GM19239 (cell line): ENCODE measurements around the gene ABHD4.
"Not testable (repeated sequence)": the region's sequence is repeated elsewhere in the genome, so short reads cannot be mapped to it uniquely, and the experiment has no call there.

Experiments used
- DNase-seq: peaks from one replicate; pipeline ENCODE4 v3.0.0; 2011; ENCODE audit warnings: low spot score; ENCODE audit not compliant: insufficient read length
- FAIRE-seq: peaks from 2 replicates; lab custom pipeline; 2011; peaks lifted over from hg19 to GRCh38; lab: Jason Lieb, UNC

Gene ABHD4

GRCh38 chr14:22587677-22588422 lies 10.2 kb upstream of the ABHD4 start:
- peak; percentile 81 for FAIRE-seq

DNA sequence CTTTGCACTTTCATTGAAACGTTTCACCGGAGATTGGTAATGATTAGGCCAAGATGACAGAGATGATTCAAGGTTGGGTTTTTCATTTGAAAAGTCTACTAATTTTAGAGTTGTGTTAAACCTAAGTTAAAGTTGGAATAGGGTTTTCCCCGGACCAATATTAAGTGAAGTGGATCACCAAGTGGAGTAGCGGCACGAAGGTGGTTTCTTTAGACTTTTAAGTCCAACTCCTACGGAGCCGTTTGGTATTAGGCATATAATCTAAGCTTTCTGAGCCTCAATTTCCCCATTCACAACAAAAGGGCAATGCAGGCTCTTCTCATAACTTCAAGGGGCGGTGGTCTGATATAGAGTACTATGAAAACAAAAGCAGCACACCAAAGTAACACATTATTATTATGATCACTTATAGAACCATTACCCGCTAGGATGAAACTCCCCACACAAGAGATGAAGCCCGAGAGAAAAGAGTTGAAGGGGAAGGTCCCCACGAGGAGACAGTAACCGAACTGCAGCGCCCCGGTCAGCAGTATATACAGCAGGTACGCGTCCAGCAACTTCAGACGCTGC lies 9.5 kb upstream of the ABHD4 start:
- FAIRE-seq, result peak; percentile 60
- DNase-seq, result no peak

More at GRCh38 chr14:22587677-22588422, 10.2 kb upstream of the ABHD4 start:
- DNase-seq, result not testable (repeated sequence)

GRCh38 chr14:22589096-22589839 lies 8.8 kb upstream of the ABHD4 start, which contains the start of gene DAD1:
Gene DAD1, minus strand, starts transcription at chr14:22589224. Its CDS starts 67 bp downstream, at chr14:22589157.
- peak; percentile 98 for FAIRE-seq
- DNase-seq, result peak; percentile 91

DNA sequence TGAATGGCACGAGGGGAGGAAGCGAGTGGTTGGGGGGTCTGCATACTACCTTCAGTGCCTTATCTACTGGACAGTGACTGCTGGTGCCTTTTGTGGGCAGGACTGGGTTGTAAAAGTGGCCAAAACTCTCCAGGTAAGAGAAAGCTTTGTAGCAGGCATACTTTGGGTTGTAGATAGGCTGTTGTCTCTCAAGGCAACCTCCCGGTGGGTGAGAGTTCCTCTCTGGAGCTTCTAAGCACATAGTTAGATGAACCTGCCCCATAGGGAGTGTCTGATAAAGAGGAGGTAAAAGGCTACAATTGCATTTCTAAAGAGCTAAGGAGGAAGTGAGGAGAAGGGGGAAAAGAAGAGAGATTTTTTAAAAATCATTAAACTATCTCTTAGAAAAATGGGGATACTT lies 4.9 kb upstream of the ABHD4 start:
- no peak for DNase-seq
- FAIRE-seq, result no peak

DNA sequence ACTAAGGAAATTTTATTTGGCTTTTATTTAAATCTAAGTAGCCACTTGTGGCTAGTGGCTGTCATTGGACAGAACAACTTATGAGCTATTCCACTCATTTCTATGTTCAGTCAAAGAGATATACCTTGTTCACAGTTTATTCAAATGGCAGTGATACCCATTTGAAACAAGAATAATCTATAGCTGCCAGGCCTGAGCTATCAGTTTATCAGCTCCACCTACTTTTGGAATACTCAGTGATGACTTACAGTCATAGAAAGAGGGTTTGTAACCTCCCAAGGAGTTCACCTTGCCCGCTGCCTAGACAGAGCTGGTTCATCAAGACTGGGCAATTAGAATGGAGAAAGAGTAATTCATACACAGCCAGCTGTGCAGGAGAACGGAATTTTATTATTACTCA lies 4.5 kb upstream of the ABHD4 start:
- FAIRE-seq (no peak), DNase-seq (no peak)

DNA sequence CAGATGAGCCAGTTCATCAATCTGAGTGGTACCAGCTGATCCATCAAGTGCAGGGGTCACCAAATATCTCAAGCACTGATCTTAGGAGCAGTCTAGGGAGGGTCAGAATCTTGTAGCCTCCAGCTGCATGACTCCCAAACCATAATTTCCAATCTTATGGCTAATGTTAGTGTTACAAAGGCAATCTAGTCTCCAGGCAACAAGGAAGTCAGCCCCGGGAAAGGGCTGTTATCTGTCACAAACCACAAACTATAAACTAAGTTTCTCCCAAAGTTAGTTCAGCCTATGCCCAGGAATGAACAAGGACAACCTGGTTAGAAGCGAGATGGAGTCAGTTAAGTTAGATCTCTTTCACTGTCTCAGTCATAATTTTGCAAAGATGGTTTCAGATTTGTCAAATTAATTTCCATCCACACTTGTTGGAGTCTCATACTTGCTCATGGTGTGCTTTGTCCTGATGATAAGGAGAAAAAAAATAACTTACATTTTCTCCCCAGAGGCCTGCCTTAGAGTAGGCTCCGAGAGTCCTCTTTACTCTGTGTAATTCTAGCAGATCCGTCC lies 3.9 kb upstream of the ABHD4 start:
- no peak for FAIRE-seq
- DNase-seq, result no peak

DNA sequence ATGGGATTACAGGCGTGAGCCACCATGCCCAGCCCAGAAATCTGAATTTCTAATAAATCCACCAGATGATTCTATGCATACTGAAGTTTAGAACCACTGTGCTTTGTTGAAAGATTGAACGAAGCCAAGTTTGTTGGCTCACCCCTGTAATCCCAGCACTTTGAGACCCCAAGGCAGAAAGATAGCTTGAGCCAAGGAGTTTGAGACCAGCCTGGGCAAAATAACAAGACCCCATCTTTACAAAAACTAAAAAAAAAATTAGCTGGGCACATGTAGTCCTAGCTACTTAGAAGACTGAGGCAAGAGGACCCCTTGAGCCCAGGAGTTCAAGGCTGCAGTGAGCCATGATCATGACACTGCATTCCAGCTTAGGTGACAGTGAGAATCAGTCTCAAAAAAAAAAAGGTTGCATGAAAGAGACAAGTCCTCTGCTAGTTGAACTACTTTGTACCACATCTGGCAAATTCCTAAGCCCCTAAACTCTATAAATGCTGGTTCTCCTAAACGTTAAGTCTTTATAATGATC lies 1.7 kb upstream of the ABHD4 start:
- DNase-seq (no peak), FAIRE-seq (no peak)

GRCh38 chr14:22597265-22597664 lies 835 bp upstream of the ABHD4 start:
- DNase-seq (no peak), FAIRE-seq (no peak)

DNA sequence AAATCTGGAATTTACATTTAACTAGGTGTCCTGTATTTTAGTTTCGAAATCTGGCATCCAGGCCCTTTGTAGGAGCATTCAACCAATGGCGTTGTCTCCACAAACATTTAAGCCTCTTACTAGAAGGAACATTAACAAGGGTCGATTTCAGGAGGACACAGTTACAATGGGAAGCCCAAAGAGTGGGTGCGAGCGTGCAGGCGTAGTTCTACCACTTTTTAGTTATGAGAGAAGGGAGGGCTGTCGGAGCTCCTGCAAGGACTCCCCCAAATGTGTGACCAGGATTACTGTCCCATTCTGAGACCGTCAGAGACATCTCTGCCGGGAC lies 365 bp upstream of the ABHD4 start:
- DNase-seq, result no peak

DNA sequence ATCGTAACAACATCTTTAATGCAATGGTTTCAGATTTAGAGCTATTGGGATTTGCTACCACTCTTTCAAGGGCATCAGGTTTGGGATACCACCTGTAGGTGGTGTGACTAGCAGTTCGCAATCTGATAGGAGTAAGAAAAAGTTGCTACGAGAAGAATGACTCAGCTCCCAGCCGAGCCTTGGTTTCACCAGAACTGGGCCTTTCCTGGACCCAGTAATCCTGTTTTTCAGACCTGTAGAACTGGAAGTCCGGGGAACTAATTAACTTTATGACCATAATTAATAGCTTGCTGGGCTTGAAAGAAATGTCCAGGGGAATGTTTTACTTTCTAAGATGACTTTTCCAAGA lies 770 bp downstream of the ABHD4 start:
- FAIRE-seq (no peak), DNase-seq (peak; percentile 34)

More for the DNA sequence above, 365 bp upstream of the ABHD4 start:
- no peak for FAIRE-seq

- FAIRE-seq, result no peak
- DNase-seq, result no peak
These were observed 1.2 kb downstream of the ABHD4 start for GRCh38 chr14:22599349-22599748.

DNA sequence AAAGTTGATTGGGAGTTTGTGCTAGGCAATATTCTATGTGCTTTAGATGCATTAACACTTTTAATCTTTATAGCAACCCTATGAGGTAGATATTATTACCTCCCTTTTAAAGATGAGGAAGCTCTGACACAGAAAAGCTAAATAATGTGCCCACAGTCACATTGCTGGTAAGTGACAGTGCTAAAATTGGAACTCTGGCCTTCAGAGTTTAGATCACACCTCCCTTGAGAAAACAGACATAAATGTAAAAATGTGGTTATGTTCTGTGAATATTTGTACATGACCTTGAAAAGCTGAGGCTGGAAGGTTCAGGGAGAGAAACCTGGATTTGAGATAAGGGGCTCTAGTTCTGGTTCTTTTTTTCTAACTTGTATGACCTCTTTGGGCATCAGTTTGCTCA lies 1.9 kb downstream of the ABHD4 start:
- FAIRE-seq, result no peak
- no peak for DNase-seq

- DNase-seq (no peak), FAIRE-seq (no peak)
These were observed 3.4 kb downstream of the ABHD4 start for GRCh38 chr14:22601456-22601855.

GRCh38 chr14:22601996-22602395 lies 3.9 kb downstream of the ABHD4 start:
- DNase-seq (no peak), FAIRE-seq (no peak)

- no peak for DNase-seq
- FAIRE-seq, result no peak
These were observed 4.8 kb downstream of the ABHD4 start for GRCh38 chr14:22602862-22603261.

GRCh38 chr14:22606380-22606779 lies 8.3 kb downstream of the ABHD4 start:
- no peak for FAIRE-seq
- no peak for DNase-seq

DNA sequence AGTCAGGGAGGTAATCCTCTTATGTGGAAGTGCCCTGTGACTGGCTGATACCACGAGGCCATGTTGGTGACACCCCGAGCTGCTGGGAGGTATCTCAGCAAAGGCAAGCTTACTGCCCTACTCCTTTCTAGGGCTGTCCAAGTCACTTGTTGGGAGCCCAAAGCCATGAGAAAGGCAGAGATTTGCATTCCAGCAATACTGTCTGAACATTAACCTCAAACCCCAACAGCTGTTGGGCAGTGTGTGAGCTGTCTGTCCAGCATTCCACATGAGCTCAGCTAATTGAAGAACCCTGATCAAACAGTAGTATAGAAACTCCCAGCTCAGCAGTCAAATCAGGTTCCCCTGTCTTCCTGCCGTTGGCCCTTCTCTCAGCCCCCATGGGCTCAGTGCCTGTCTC lies 9.2 kb downstream of the ABHD4 start:
- DNase-seq, result no peak
- no peak for FAIRE-seq

DNA sequence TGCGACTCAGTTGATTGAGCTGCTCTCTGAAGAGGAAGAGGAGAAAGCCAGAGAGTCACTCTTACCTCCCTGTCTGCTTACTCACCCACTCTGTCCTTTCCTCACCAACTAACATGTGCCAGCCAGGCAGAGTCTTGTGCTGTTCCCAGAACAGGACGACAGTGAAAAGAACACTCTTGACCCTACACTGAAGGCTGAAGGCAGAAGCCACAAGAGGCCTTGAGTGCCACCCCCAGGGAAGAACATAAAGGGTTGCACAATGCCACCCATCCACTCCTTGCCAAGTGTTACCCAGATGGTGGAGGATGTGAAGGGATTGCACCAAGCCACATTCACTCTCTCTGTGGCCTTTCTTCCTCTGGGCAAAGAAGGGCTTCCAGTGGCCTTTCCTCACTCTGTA lies 12.8 kb downstream of the ABHD4 start:
- FAIRE-seq (no peak), DNase-seq (no peak)

DNA sequence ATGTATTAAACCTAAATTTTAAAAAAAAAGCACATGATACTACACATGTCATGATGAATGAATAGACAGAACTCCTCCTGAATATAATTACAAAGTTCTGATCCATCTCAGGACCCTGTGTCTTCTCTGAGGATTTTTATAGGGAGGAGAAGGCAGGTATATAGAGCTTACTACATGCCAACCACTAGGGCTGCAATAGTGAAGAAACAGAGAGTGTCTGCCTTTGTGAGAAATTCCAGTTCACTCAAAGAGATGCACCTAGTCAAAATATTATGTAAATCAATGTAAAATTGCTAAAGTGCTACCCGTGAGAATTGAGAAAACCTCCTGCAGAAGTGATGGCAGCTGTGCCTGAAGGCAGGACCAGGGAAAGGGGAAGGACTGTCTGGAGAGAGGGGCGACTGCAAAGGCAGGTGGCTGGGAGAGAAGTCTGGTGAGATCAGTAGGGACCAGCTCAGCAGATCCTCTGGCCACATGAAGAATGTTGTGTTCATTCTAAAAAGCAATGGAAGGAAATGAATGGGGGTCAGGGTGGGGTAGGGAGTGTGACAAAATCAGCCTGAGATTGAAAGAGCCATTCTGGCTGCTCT lies 15.1 kb downstream of the ABHD4 start:
- no peak for FAIRE-seq
- no peak for DNase-seq

GRCh38 chr14:22613736-22614239 lies 15.7 kb downstream of the ABHD4 start:
- no peak for DNase-seq
- FAIRE-seq, result no peak
